Measurements from ENCODE around the gene ASCC1. TPM values are rescaled to one million over a fixed set of nuclear protein-coding genes. Genes with fewer than 3 reads are reported as not detected.

ASCC1 gene
- total and polyA plus RNA-seq, 2 of the 13 experiments (the other 11 are each of a cell fraction or from before 2014, with no cell fraction given) = 21.6 to 30.1 TPM

DNA sequence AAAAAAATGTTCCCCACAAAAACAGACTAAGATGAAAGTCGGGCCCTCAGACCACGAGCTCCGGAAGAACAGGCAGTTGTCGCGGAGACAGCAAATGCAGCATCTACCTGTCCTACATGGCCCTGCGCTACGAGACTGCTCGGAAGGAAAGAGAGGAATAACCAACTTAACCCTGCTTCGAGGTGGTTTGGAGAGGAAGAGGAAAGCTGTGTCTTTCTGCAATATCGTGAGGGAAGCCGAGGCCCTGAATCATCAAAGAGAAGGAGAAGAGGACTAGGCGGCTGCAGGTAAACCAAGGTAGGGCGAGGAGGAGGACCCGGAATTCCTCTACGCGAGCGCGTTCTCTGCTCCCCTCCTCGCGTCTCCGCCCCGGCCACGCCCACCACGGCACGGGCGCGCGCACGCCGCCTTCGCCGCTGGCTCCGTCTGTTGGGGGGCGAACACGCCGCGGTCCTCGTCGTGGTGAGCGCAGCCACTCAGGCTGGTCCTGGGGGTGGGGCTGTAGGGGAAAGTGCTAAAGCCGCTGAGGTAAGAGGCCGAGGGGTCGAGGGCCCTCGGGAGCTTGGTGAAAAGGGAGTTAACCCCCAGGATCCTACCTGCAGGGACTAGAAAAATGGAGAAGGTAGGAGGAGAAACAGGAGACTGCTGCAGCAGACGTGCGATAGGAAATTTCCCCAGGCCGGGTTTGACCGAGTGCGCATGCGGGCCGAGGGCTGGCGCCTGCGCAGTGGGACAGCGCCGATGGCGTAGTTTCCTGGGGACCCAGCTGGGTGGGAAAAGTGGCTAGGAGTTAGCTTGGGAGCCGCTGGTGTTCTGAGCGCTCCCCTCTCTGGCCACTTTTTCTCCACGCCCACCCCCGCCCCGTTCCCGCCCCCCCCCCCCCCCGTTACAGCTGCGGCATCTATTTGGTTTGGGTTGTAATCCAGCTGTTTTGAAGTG is at the start of gene ASCC1, which contains the start of gene ANAPC16 (continued):
- TF ChIP-seq, protein P1, sequence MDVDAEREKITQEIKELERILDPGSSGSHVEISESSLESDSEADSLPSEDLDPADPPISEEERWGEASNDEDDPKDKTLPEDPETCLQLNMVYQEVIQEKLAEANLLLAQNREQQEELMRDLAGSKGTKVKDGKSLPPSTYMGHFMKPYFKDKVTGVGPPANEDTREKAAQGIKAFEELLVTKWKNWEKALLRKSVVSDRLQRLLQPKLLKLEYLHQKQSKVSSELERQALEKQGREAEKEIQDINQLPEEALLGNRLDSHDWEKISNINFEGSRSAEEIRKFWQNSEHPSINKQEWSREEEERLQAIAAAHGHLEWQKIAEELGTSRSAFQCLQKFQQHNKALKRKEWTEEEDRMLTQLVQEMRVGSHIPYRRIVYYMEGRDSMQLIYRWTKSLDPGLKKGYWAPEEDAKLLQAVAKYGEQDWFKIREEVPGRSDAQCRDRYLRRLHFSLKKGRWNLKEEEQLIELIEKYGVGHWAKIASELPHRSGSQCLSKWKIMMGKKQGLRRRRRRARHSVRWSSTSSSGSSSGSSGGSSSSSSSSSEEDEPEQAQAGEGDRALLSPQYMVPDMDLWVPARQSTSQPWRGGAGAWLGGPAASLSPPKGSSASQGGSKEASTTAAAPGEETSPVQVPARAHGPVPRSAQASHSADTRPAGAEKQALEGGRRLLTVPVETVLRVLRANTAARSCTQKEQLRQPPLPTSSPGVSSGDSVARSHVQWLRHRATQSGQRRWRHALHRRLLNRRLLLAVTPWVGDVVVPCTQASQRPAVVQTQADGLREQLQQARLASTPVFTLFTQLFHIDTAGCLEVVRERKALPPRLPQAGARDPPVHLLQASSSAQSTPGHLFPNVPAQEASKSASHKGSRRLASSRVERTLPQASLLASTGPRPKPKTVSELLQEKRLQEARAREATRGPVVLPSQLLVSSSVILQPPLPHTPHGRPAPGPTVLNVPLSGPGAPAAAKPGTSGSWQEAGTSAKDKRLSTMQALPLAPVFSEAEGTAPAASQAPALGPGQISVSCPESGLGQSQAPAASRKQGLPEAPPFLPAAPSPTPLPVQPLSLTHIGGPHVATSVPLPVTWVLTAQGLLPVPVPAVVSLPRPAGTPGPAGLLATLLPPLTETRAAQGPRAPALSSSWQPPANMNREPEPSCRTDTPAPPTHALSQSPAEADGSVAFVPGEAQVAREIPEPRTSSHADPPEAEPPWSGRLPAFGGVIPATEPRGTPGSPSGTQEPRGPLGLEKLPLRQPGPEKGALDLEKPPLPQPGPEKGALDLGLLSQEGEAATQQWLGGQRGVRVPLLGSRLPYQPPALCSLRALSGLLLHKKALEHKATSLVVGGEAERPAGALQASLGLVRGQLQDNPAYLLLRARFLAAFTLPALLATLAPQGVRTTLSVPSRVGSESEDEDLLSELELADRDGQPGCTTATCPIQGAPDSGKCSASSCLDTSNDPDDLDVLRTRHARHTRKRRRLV (CRISPR knock-in tag; IDR thresholded peaks at IDR 0.05) = no peak
- TF ChIP-seq DMAP1 (CRISPR knock-in tag; IDR thresholded peaks at IDR 0.05) = peak; percentile 97
- TF ChIP-seq ASH2L (IDR thresholded peaks at IDR 0.05; ENCODE audit: insufficient read length, low read depth, low read length) = peak; percentile 91
- TF ChIP-seq ZNF747 (CRISPR knock-in tag; IDR thresholded peaks at IDR 0.05; ENCODE audit: borderline replicate concordance) = peak; percentile 84; the same call in 1 of the 2 replicates
- peak; percentile 81; the same call in 1 of the 2 replicates for TF ChIP-seq ZNF414 (CRISPR knock-in tag; IDR thresholded peaks at IDR 0.05)
- TF ChIP-seq JUN (CRISPR knock-in tag; IDR thresholded peaks at IDR 0.05) = no peak
- TF ChIP-seq SOX13 (IDR thresholded peaks at IDR 0.05) = no peak
- TF ChIP-seq SOX13 (CRISPR knock-in tag; conservative IDR thresholded peaks at IDR 0.05 in 1 of 2, IDR thresholded peaks at IDR 0.05 in 1 of 2) = peak in 1 of 2 experiments; percentile 30; a peak in 1 of 4 replicates
- TF ChIP-seq, protein P2, sequence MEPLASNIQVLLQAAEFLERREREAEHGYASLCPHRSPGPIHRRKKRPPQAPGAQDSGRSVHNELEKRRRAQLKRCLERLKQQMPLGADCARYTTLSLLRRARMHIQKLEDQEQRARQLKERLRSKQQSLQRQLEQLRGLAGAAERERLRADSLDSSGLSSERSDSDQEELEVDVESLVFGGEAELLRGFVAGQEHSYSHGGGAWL (CRISPR knock-in tag; IDR thresholded peaks at IDR 0.05) = peak; percentile 78
- TF ChIP-seq ZNF543 (CRISPR knock-in tag; IDR thresholded peaks at IDR 0.05) = peak; percentile 87; the same call in 1 of the 2 replicates
- peak; percentile 84 for TF ChIP-seq THAP11 (CRISPR knock-in tag; IDR thresholded peaks at IDR 0.05)
- peak; percentile 52; the same call in 1 of the 2 replicates for TF ChIP-seq ZNF143 (CRISPR knock-in tag; IDR thresholded peaks at IDR 0.05)
- TF ChIP-seq IKZF5 (CRISPR knock-in tag; IDR thresholded peaks at IDR 0.05) = peak; percentile 92
- peak; percentile 90; the same call in 1 of the 2 replicates for TF ChIP-seq PAWR (CRISPR knock-in tag; IDR thresholded peaks at IDR 0.05; ENCODE audit: borderline replicate concordance)
- peak; percentile 76 for TF ChIP-seq ZNF768 (CRISPR knock-in tag; IDR thresholded peaks at IDR 0.05)
- TF ChIP-seq POLR2A (IDR thresholded peaks at IDR 0.05; ENCODE audit: insufficient read depth in 1 of 2, low read depth in 2 of 2, low read length in 2 of 2) = peak; percentile 94 to 96
- TF ChIP-seq PCBP1 (IDR thresholded peaks at IDR 0.05; ENCODE audit: borderline replicate concordance, low read depth, low read length) = peak; percentile 93
- TF ChIP-seq SOX6 (IDR thresholded peaks at IDR 0.05) = no peak
- peak; percentile 57; the same call in 1 of the 2 replicates for TF ChIP-seq SOX6 (CRISPR knock-in tag; IDR thresholded peaks at IDR 0.05)
- TF ChIP-seq STAG1 (CRISPR knock-in tag; IDR thresholded peaks at IDR 0.05) = 0 out of 2 replicates have a peak, but pooled peaks have one; percentile 12
- peak; percentile 67 for TF ChIP-seq YY1 (IDR thresholded peaks at IDR 0.05; ENCODE audit: insufficient read depth, insufficient replicate concordance, low read depth, low read length)
- TF ChIP-seq NR2F6 (IDR thresholded peaks at IDR 0.05) = no peak
- TF ChIP-seq NR2F6 (CRISPR knock-in tag; IDR thresholded peaks at IDR 0.05) = peak; percentile 31; the same call in 1 of the 2 replicates

All from HepG2 (cell line).